Parathyroid adenoma (tissue), 2 donors: ENCODE results near the gene SORT1.

Source experiments
- H2AFZ ChIP-seq: fragments of 300-600 bp; sonication (generic); one replicate; pipeline ENCODE4 v1.7.0; 2017; ENCODE audit warnings: antibody characterized with exemption, mild to moderate bottlenecking
- H3K27ac ChIP-seq: fragments of 300-600 bp; sonication (generic); one replicate; pipeline ENCODE4 v1.7.0; 2017
- H3K27me3 ChIP-seq: fragments of 300-600 bp; sonication (generic); one replicate; pipeline ENCODE4 v1.7.0; 2017; ENCODE audit warnings: low read length; ENCODE audit not compliant: control insufficient read depth, insufficient read depth
- H3K36me3 ChIP-seq: fragments of 300-600 bp; sonication (generic); one replicate; pipeline ENCODE4 v1.7.0; 2017; ENCODE audit warnings: low read length; ENCODE audit not compliant: control insufficient read depth, insufficient read depth
- H3K4me1 ChIP-seq: fragments of 300-600 bp; sonication (generic); one replicate; pipeline ENCODE4 v1.7.0; 2017; ENCODE audit warnings: control low read depth
- H3K4me2 ChIP-seq: fragments of 300-600 bp; sonication (generic); one replicate; pipeline ENCODE4 v1.7.0; 2017; ENCODE audit warnings: low read length
- H3K4me3 ChIP-seq: fragments of 300-600 bp; sonication (generic); one replicate; pipeline ENCODE4 v1.7.0; 2017; ENCODE audit warnings: low read depth, low read length
- H3K79me2 ChIP-seq: fragments of 300-600 bp; sonication (generic); one replicate; pipeline ENCODE4 v1.7.0; 2017; ENCODE audit warnings: control low read depth
- H3K9ac ChIP-seq: fragments of 300-600 bp; sonication (generic); one replicate; pipeline ENCODE4 v1.7.0; 2017; ENCODE audit warnings: mild to moderate bottlenecking
- H3K9me3 ChIP-seq: fragments of 300-600 bp; sonication (generic); one replicate; pipeline ENCODE4 v1.7.0; 2017; ENCODE audit warnings: low read length; ENCODE audit not compliant: control insufficient read depth
- TF ChIP-seq, protein P1 (sequence below): fragments of 300-600 bp; sonication (generic); IDR thresholded peaks from one replicate; pipeline ENCODE4 v1.7.0; 2017; ENCODE audit warnings: antibody characterized with exemption, mild to moderate bottlenecking
- donor health status: primary hyperparathyroidism.

Gene SORT1

DNA sequence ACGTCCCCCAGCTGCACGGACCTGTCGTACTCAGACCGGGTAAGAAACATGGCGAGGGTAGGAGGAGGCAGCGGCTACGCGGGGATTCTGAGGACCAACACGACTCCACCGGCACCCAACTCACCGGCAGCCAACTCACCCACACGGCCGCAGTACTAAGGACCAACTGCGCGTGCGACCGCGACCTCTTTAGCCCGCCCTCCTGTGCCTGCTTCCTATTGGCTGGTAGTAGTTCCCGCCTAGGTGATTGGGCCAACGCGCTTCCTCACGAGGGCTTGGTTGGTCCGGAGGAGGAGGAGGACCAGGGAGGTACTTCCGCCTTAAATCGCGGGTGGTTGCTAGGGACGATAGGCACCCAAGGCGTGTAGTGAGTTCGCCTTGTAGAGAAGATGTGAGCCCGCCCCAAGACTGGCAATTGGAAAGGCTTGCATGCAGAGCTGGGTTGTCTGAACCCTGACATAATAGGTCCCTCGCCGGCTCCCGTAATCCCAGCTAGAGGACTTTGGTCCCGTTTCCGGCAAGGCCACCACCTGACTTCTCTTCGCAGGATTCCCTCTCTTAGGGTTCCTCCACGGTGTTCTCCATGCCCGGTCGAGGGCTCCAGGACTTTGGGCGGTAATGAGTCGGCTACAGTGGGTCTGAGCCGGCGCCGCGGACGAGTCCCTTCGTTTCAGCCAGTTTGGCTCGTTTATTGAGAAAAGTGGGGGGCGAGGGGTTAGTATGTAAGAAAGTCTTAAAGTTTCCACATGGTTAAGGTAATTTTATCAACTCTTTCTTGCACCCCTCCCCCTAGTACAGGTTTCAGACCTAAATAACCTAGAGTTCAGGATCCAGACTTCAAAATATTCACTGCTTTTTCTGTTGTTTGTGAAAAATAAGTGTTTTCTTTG lies 28.8 kb upstream of the SORT1 start, which contains the start of gene PSMA5:
TSS of gene PSMA5 (minus strand) at position 168 of the 890 bp plus-strand sequence. CDS start at position 50, 118 bp downstream.
- H3K27me3 ChIP-seq: no peaks in the 10 kb centered on the region
- no peaks in the 10 kb centered on the region for H3K36me3 ChIP-seq
- no peaks in the 10 kb centered on the region for H3K9me3 ChIP-seq
- H3K4me1 ChIP-seq: no peaks in the 10 kb centered on the region
- H3K4me3 ChIP-seq: peak within 1 kb of the TSS; percentile 79
- H3K9ac ChIP-seq: no peak within 1 kb of the TSS
- peak within 1 kb of the TSS; percentile 81 for H2AFZ ChIP-seq
- peaks cover 9% of the 10 kb centered on the region for H3K79me2 ChIP-seq
- peak within 1 kb of the TSS; percentile 97 for H3K4me2 ChIP-seq
- peak within 1 kb of the TSS; percentile 84 for H3K27ac ChIP-seq
- TF ChIP-seq, protein P1, sequence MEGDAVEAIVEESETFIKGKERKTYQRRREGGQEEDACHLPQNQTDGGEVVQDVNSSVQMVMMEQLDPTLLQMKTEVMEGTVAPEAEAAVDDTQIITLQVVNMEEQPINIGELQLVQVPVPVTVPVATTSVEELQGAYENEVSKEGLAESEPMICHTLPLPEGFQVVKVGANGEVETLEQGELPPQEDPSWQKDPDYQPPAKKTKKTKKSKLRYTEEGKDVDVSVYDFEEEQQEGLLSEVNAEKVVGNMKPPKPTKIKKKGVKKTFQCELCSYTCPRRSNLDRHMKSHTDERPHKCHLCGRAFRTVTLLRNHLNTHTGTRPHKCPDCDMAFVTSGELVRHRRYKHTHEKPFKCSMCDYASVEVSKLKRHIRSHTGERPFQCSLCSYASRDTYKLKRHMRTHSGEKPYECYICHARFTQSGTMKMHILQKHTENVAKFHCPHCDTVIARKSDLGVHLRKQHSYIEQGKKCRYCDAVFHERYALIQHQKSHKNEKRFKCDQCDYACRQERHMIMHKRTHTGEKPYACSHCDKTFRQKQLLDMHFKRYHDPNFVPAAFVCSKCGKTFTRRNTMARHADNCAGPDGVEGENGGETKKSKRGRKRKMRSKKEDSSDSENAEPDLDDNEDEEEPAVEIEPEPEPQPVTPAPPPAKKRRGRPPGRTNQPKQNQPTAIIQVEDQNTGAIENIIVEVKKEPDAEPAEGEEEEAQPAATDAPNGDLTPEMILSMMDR: no peak

DNA sequence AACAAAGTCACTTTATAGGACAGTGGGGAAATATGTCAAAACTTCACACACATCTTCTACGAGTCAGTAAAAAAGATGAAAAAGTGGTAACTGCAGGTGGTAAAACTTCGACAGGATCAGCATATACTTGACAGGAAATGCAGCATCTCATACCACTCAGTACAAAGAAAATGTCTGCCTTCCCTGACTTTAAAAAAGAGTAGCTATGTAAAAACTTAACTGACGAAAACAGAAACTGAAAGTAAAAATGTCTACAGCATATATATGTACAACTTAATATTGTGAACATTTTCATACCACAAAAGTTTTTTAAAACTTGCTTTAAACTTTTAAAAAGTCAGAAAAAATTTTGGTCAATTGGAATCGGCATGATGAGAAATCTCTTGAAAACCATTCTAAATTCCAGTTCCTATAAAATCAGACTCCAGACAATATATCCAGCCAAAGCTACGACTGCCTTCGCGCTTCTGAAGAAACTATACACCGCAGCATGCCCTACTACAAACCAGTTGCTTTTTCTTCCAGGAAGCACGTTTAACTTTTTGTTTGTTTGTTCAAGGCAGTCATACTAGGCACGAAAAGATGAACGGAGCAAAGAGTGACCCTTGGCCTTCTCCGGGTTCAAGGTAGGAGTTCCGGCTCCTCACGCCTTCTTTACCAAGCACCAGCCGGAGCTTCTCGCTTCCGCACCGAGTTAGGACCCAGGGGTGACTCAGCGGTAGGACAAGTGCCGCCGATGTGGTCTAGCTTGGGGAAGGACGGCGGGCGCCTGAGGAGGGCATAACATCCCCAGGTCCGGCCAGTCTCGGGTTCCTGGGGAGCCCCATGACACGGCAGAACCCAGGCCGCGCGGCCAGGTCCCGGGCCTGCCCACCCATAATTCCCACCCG lies 27.9 kb upstream of the SORT1 start:
- H3K4me2 ChIP-seq: peak overlapping the region; percentile 61
- peak overlapping the region; percentile 81 for H2AFZ ChIP-seq
- no peaks in the 10 kb centered on the region for H3K27me3 ChIP-seq
- H3K36me3 ChIP-seq: no peaks in the 10 kb centered on the region
- TF ChIP-seq, protein P1: no peak
- peak overlapping the region; percentile 79 for H3K4me3 ChIP-seq
- peaks cover 9% of the 10 kb centered on the region for H3K79me2 ChIP-seq
- H3K27ac ChIP-seq: peak overlapping the region; percentile 84
- no peaks in the 10 kb centered on the region for H3K4me1 ChIP-seq
- H3K9me3 ChIP-seq: no peaks in the 10 kb centered on the region
- H3K9ac ChIP-seq: no peak overlapping the region

GRCh38 chr1:109423498-109423897 lies 25.8 kb upstream of the SORT1 start:
- H3K27me3 ChIP-seq: no peaks in the 10 kb centered on the region

DNA sequence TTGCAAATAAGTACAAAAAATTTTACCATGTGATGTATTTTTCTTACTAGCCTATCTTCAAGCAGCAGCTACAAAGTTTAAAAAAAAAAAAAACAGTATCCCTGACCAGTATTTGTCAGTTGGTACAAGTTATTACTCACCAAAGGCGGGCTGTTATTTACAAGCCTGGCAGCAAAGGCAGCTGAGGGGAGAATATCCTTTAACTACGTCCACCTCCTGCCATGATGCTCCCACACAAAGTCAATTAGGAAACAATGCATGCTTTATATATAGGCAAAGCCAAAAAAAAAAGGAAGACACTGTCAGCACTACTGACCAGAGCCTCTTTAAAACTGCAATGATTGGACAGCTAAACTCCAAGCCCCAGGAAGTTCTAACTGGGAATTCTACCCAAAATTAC lies 14.8 kb upstream of the SORT1 start:
- no peak overlapping the region for H3K4me3 ChIP-seq
- no peak overlapping the region for H3K27ac ChIP-seq
- no peak overlapping the region for H2AFZ ChIP-seq
- no peaks in the 10 kb centered on the region for H3K36me3 ChIP-seq
- no peaks in the 10 kb centered on the region for H3K27me3 ChIP-seq
- H3K9me3 ChIP-seq: no peaks in the 10 kb centered on the region
- TF ChIP-seq, protein P1: no peak
- H3K4me1 ChIP-seq: no peaks in the 10 kb centered on the region
- peaks cover 9% of the 10 kb centered on the region for H3K79me2 ChIP-seq
- no peak overlapping the region for H3K4me2 ChIP-seq
- no peak overlapping the region for H3K9ac ChIP-seq

More at GRCh38 chr1:109423498-109423897, 25.8 kb upstream of the SORT1 start:
- Histone ChIP-seq H3K27ac (no peak overlapping the region), H3K9me3 (no peaks in the 10 kb centered on the region), H3K4me2 (no peak overlapping the region), H3K4me3 (no peak overlapping the region), H3K79me2 (peaks cover 9% of the 10 kb centered on the region), H3K36me3 (no peaks in the 10 kb centered on the region), H3K9ac (no peak overlapping the region), H2AFZ (no peak overlapping the region), H3K4me1 (no peaks in the 10 kb centered on the region)
- TF ChIP-seq, protein P1: no peak
